Endothelial cell (in vitro differentiated cells): ENCODE results near the gene GALNT1. TPM values are rescaled to one million over a fixed set of nuclear protein-coding genes. Genes with fewer than 3 reads are reported as not detected.
A peak's percentile ranks its signal among the peaks of the same experiment; 100 is the strongest.

Experiments used
- DNase-seq: peaks from one replicate; pipeline ENCODE4 v3.0.0; 2021; ENCODE audit warnings: low spot score
- H3K27ac Mint-ChIP-seq: one replicate; pipeline ENCODE4 v1.8.0; 2021; ENCODE audit warnings: mixed read lengths, inconsistent platforms; ENCODE audit not compliant: unreplicated experiment
- H3K27me3 Mint-ChIP-seq: one replicate; pipeline ENCODE4 v1.8.0; 2021; ENCODE audit warnings: mild to moderate bottlenecking, moderate library complexity, mixed read lengths, inconsistent platforms; ENCODE audit not compliant: unreplicated experiment
- H3K36me3 Mint-ChIP-seq: one replicate; pipeline ENCODE4 v1.8.0; 2021; ENCODE audit warnings: mild to moderate bottlenecking, low read depth, mixed read lengths, inconsistent platforms; ENCODE audit not compliant: unreplicated experiment
- H3K4me1 Mint-ChIP-seq: one replicate; pipeline ENCODE4 v1.8.0; 2021; ENCODE audit warnings: mild to moderate bottlenecking, mixed read lengths, inconsistent platforms; ENCODE audit not compliant: unreplicated experiment
- H3K4me3 Mint-ChIP-seq: one replicate; pipeline ENCODE4 v1.8.0; 2021; ENCODE audit warnings: mild to moderate bottlenecking, mixed read lengths, inconsistent platforms; ENCODE audit not compliant: unreplicated experiment
- H3K9me3 Mint-ChIP-seq: one replicate; pipeline ENCODE4 v1.8.0; 2021; ENCODE audit warnings: mixed read lengths, inconsistent platforms; ENCODE audit not compliant: unreplicated experiment
- CTCF ChIP-seq: fragments of 200-600 bp; sonication (generic); IDR thresholded peaks from one replicate; pipeline ENCODE4 v1.5.0; 2021; ENCODE audit warnings: antibody characterized with exemption; ENCODE audit not compliant: unreplicated experiment
- microRNA-seq: library from miRNA; unstranded; fragments of <30 nt; microRNA quantifications from one replicate; pipeline ENCODE4, GENCODE V29; 2020; ENCODE audit not compliant: unreplicated experiment
- total RNA-seq: library from RNA; stranded (reverse); fragmentation: NEBNext Ultra II Directional; extraction: Animal tissue kit (Norgen Biotek cat#: 25700); gene quantifications from one replicate; pipeline ENCODE4 v1.2.1, GENCODE V29; 2021; ENCODE audit not compliant: unreplicated experiment

The GALNT1 gene
- total RNA-seq, 1 donor from 2014 or later, result 174 TPM

DNA sequence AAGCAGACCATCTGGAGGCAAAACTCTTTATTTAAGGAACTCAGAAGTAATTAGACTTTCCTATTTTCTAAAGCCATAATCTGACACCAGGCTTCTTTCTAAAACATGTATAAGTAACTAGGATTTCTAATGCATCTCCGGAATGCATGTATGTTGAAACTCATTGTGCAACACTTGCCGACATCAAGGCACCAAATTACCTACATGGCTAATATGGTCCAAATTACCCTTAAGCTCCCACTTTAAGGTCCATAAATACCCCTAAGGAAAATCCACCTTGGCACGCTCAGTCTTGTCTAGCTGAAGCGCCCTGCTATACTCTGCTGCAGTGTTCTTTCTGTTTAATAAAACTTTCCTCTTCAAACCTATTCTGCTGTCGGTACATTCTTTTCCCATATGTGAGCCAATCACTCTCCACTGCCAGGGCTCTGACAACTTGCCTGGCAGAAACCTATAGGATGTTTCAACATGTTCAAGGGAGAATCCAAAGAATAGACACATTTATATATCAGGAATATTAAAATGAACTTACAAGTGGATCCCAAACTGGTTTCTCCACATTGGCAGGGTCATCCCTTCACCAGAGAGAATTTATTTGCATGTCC lies 171.9 kb downstream of the GALNT1 start:
- Mint-ChIP-seq H3K9me3 (no peaks in the 10 kb centered on the region), H3K27me3 (no peaks in the 10 kb centered on the region), H3K4me3 (no peak overlapping the region), H3K36me3 (no peaks in the 10 kb centered on the region), H3K4me1 (peaks cover 6% of the 10 kb centered on the region), H3K27ac (no peak overlapping the region)
- DNase-seq, result no peak
- TF ChIP-seq CTCF, result no peak

- H3K4me1 Mint-ChIP-seq, result no peaks in the 10 kb centered on the region
These were observed 172.9 kb downstream of the GALNT1 start for GRCh38 chr18:35754464-35754863.

DNA sequence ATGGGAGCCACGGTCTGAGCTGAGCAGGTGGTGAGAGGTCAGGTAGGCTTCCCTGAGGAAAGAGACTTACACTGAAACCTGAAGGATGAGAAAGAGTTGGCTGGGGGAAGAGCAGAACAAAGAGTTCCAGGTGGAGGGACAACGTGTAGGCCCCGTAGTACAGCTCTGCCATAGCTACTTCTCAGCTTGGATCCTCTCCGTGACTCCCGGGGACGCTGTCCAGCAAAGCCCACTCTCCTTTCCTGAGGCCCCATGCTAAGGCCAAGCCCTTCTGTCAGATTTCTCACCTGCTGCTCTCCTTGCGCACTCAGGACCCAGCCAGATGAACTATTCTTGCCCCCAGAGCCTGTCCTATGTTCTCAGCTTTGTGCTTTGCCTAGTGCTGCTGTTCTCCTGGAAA lies 173.8 kb downstream of the GALNT1 start:
- Mint-ChIP-seq H3K27me3 (no peaks in the 10 kb centered on the region), H3K4me3 (no peak overlapping the region), H3K9me3 (no peaks in the 10 kb centered on the region), H3K4me1 (no peaks in the 10 kb centered on the region), H3K36me3 (peaks cover 4% of the 10 kb centered on the region), H3K27ac (no peak overlapping the region)
- TF ChIP-seq CTCF, result no peak
- DNase-seq, result no peak

More at GRCh38 chr18:35754464-35754863, 172.9 kb downstream of the GALNT1 start:
- no peaks in the 10 kb centered on the region for H3K36me3 Mint-ChIP-seq
- no peak for DNase-seq
- TF ChIP-seq CTCF, result no peak
- H3K9me3 Mint-ChIP-seq, result no peaks in the 10 kb centered on the region
- H3K27me3 Mint-ChIP-seq, result no peaks in the 10 kb centered on the region
- H3K4me3 Mint-ChIP-seq, result no peak overlapping the region
- H3K27ac Mint-ChIP-seq, result no peak overlapping the region

GRCh38 chr18:35756506-35757117 lies 175.1 kb downstream of the GALNT1 start:
- Mint-ChIP-seq H3K27me3 (no peaks in the 10 kb centered on the region), H3K9me3 (no peaks in the 10 kb centered on the region), H3K36me3 (peaks cover 4% of the 10 kb centered on the region), H3K27ac (no peak overlapping the region), H3K4me1 (no peaks in the 10 kb centered on the region), H3K4me3 (no peak overlapping the region)
- peak; percentile 67 for DNase-seq
- peak; percentile 97 for TF ChIP-seq CTCF

Small RNA genes within 50 kb of the gene (microRNA-seq; reads per million reads assigned to microRNA genes)
- not detected for gene MIR3975

Other genes with a start within 250 kb of the GALNT1 start
- 50.1 TPM for gene ZNF24, start 237.3 kb upstream of the GALNT1 start, total RNA-seq
- gene ZNF396, start 204.4 kb upstream of the GALNT1 start, total RNA-seq, result 0.92 TPM
- gene INO80C, start 83.8 kb upstream of the GALNT1 start, total RNA-seq, result 29.7 TPM